ENCODE measurements around the gene HOXD4.

The HOXD4 gene

DNA sequence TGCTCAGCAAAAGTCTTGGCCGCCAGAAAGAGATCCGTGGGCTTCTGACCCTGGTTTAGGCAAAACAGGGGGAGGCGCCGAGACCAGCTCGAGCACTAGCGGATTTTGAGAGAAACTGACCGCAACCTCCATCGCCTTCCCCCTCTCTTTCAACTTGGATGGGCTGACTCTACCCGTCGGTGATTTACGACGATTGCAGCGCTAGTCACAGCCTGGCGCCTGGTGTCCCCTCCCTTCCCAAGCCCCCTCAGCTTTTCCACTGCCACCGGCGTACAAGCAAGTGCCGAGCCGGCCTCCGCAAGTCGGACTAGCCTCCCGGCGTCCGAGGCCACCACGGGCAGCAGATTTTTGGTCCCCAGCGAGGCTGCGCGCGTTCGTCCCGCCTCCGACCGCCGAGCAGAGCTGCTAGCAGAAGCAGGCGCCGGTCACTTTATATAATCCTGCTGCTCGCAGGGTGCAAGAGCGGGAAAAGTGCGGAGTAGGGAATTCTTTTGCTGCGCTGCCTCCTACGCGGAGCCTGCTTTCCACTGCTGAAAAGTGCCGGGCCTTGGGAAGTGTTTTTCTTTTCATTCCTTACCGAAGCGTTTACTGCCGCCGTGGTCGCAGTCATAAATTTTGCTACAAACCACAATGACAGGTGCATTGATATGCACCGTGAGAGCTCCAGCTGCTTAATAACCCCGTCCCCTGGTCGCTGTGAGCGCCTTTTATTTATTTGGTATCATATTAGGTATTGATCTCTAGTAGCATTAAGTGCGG lies 13.4 kb downstream of the HOXD4 start:
- in situ Hi-C loops (cut with MboI; ENCODE audit: low sequenced_read_pairs) = no loop called here

DNA sequence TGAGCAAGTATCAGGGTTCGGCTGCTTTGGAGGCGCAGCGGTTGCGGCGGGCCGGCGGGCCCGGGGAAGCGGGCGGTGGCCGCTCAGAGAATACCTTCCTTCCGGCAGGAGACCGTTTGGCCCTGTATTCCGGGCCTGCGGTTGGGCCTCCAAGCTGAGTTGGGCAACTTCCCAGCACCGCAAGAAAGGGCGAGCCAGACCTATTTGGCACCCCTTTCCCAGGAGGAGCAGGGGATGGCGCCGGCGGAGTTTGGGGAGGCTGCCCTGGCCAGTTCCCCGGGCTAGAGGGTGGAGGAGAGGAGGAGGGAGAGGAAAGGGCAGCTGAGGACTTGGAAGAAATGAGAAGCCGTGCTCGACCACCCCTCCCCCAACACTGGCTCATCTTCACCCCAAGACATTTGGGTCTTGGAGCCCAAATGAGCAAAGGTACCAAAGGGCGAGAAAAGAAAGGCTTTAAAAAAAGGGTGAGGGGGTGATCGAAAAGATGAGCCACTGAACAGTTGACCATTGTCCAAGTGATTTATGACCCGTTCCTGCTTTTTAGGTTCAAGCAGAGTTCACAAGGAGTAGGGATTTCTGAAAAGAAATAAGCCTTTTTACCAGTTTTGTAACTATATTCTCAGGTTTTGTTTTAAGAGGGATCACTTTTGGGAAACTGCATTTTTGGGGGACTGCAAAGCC lies 14.2 kb downstream of the HOXD4 start:
- in situ Hi-C loops (cut with MboI; ENCODE audit: low sequenced_read_pairs) = no loop called here

DNA sequence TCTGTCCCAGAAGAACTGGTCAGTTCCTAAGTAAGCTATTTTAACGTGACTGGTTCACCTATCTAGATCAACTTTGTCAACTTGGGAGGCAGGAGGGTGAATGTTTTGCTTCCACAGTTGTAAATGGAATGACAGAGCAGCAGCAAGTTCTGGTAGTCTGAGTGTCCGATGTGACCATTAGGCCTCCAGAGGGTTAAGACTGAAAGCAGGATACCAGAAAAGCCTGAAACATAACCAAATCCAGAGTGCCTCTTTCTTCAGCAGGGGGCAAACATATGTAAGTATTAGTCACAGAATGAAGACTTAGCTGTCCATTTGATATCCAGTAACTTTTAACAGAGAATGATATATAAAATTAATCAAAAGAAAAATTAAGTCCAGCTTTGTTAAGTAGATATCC lies 14.9 kb downstream of the HOXD4 start:
- in situ Hi-C loops (cut with MboI; ENCODE audit: low sequenced_read_pairs) = no loop called here

DNA sequence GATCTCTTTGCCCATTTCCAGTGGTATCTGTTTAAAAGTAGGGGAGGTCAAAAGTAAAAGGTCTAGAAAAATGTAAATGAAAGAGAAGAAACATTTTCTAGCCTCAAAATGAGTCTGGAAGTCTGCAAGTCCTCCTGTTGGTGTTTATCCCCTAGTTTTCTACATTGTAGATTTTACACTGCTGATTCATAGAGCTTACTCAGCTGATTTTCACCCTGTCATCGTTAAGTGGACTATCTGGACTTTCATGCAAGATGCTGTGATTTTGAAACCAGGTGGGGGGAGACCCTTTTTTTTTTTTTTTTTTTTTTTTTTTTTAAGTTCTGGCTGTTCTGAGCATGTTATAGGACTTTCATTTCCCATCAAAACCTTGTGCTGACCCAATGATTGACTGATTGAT lies 16.0 kb downstream of the HOXD4 start:
- in situ Hi-C loops (cut with MboI; ENCODE audit: low sequenced_read_pairs) = no loop called here

DNA sequence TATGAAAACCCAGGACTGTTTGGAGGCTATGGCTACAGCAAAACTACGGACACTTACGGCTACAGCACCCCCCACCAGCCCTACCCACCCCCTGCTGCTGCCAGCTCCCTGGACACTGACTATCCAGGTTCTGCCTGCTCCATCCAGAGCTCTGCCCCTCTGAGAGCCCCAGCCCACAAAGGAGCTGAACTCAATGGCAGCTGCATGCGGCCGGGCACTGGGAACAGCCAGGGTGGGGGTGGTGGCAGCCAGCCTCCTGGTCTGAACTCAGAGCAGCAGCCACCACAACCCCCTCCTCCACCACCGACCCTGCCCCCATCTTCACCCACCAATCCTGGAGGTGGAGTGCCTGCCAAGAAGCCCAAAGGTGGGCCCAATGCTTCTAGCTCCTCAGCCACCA lies 17.8 kb downstream of the HOXD4 start:
- in situ Hi-C loops (cut with MboI; ENCODE audit: low sequenced_read_pairs) = no loop called here

DNA sequence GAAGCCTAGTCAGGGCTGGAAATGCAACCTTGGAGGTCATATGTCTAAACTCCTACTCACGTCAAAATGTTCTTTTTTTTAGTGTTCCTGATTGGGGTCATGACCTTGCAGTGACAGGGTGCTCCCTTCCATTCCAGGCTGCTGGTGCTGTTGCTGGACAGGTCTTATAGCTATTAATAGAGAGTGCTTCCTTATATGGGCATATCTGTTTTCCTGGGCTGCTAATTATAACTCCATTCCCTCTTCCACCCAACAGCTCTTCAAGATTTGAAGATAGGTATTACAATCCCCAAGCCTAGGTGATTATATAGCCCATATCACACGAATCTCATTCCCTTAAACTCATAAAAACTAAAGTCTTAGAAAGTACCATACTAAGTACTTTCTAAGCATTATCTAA lies 18.4 kb downstream of the HOXD4 start:
- in situ Hi-C loops (cut with MboI; ENCODE audit: low sequenced_read_pairs) = no loop called here

DNA sequence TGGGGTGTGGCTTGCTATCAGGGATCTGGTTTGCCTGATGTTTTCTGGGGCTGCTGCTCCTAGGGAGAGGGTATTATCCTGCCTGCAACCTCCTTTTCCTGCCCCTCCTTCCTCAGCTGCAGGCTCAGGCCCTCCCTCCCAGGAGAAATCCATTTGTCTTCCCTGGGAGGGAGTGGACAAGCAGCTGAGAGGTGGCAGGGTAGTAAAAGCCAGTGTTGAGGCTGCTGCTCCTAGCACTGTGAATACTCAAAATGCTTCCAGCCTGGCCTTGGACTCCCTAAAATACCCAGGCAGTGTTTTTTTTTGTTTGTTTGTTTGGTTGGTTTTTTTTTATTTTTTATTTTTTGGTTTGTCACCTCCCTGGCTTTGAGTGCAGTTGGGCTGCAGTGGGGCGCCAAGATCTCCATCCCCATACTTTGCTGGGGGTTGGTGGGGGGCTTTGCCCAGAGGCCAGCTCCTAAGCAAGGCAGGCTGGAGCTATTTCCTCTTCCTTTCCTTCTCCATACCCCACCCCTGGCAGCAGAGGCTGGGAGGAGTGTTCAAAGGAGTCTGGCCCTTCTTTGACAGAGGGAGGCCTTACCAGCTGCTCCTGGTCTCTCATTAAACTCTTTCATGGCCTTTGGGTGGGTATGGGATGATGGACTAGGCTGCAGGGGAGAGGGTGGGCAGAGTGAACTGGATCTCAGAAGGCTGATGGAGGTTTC lies 19.4 kb downstream of the HOXD4 start:
- in situ Hi-C loops (cut with MboI; ENCODE audit: low sequenced_read_pairs) = no loop called here

DNA sequence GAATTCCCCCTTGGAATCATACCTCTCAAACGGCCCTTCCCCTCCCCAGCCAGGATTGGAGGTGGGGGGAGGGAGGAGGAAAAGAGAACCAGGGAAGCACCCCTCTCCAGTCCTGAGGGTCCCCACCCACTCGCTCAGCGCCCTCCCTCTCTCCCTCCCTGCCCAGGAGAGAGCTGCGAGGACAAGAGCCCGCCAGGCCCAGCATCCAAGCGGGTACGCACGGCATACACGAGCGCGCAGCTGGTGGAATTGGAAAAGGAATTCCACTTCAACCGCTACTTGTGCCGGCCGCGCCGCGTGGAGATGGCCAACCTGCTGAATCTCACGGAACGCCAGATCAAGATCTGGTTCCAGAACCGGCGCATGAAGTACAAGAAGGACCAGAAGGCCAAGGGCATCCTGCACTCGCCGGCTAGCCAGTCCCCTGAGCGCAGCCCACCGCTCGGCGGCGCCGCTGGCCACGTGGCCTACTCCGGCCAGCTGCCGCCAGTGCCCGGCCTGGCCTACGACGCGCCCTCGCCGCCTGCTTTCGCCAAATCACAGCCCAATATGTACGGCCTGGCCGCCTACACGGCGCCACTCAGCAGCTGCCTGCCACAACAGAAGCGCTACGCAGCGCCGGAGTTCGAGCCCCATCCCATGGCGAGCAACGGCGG lies 20.1 kb downstream of the HOXD4 start:
- in situ Hi-C loops (cut with MboI; ENCODE audit: low sequenced_read_pairs) = no loop called here

DNA sequence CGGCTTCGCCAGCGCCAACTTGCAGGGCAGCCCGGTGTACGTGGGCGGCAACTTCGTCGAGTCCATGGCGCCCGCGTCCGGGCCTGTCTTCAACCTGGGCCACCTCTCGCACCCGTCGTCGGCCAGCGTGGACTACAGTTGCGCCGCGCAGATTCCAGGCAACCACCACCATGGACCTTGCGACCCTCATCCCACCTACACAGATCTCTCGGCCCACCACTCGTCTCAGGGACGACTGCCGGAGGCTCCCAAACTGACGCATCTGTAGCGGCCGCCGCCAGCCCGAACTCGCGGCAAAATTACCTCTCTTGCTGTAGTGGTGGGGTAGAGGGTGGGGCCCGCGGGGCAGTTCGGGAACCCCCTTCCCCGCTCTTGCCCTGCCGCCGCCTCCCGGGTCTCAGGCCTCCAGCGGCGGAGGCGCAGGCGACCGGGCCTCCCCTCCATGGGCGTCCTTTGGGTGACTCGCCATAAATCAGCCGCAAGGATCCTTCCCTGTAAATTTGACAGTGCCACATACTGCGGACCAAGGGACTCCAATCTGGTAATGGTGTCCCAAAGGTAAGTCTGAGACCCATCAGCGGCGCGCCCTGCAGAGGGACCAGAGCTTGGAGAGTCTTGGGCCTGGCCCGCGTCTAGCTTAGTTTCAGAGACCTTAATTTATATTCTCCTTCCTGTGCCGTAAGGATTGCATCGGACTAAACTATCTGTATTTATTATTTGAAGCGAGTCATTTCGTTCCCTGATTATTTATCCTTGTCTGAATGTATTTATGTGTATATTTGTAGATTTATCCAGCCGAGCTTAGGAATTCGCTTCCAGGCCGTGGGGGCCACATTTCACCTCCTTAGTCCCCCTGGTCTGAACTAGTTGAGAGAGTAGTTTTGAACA lies 20.9 kb downstream of the HOXD4 start:
- in situ Hi-C loops (cut with MboI; ENCODE audit: low sequenced_read_pairs) = no loop called here

DNA sequence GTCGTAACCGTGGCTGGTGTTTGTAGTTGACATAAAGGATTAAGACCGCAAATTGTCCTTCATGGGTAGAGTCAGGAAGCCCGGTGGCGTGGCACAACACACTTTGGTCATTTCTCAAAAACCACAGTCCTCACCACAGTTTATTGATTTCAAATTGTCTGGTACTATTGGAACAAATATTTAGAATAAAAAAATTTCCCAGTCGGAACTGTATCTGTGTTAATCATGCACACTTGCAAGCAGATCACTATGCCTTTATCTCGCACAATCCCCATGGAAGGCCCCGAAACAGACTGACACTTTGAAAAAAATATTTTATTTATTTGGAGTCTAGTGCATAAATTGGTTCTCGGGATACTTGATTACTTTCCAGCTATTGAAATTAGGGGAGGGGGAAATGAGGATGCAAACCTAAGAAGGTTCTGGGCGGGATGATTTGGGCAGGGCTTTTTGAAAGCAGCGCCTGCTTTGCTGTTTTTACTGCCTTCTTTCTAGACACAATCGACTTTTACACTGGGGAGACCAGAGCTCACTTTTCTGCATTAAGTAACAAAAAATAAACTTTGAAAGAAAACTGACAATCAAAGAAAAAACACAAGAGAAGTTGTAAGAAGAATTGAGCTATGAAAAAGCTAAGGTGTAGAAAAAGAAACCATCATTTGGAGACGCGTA lies 21.7 kb downstream of the HOXD4 start:
- in situ Hi-C loops (cut with MboI; ENCODE audit: low sequenced_read_pairs) = no loop called here

DNA sequence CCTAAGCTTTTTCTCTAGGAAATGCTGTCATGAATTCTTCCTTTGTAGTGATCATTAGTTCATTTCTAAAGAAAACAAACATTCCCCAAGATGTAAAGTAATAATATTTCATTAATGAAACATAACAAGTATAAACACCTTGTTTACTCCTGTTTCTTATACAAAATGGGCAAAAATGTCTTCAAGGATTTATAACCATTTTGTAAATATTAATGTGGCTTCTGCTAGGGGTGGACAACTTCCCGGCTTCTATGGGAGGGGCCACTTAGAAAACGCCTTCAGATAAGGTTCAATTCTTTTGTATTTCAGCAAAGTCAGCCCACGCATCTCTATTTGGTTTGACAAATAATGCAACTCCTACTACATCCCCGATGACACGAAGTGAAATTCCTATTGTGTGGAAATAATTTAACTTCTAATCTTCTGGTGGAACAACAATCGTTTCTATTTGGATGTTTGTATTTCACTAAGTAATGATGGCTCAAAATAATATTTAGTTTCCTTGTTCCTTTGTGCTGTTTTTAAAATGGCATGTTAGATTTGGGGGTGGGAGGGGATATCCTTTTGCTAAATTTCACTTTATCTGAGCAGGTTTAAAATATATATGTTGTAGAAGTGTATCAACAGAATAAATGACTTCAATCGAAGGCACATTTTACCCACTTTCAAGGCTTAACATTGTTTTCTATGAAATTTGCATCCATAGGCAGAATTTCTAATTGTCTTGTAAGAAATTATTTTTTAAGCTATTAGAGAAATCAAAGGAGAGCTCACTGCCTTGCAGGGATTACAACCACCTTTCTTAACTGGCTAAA lies 22.4 kb downstream of the HOXD4 start:
- in situ Hi-C loops (cut with MboI; ENCODE audit: low sequenced_read_pairs) = no loop called here

DNA sequence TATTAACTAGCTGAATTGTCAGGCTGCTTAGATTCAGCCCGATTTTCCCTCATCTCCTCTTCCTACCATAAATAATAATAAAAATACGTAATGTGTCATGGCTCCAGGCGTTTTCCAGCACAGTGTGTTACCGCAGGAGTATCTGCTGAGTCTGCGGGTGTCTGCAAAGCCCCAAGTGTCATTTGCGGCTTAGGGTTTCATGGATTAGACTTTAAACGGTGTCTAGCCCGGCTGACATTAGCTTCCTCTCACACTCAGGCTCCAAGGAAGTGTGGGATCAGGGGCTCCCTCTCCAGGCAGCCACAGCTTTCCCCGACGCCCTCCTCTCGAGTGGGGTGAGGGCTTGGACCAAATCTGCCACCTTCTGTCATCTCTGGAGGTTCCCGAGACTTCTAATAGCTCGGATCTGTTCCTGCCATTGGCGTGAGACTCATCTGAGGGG lies 23.1 kb downstream of the HOXD4 start:
- in situ Hi-C loops (cut with MboI; ENCODE audit: low sequenced_read_pairs) = no loop called here

DNA sequence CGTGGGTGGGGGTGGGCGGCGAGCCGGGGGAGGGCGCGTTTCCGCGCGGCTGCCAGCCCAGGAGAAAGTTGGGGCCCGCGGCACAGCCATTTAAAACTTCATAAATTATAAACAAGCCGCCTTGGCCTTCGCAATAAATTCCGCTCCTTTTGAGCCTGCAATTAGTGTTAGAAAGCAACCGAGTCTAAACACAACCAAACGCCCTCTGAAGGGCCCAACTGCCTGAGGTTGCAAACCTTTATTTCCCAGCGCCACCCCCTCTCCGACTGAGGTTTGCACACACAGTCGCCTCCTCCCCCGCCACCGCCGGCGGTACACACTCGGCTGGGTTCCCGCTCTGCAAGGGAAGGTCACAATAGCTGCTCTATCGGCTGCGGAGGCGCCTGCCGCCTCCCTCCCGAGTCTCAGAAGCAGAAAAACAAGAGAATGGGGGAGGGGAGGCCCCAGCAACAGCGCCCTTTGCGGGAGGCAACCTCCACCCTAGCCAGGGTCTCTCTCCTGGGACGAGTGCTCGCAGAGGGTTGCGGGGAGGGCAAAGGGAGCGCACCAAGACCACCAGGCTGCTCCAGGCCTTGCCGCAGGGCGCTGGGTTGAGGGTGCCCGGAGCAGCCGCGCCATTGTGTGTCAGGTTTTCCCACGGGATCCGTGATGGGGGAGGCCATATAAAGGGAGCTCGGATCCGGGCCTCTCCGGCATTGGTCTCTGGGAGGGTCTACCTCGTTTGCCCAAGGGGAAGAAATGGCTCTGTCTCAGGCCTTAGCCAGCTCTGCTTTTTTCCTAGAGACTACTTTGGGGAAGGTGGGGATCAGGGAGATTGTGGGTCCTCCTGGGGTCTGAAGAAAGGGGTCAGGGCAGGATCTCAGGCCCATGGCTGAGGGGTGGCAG lies 23.7 kb downstream of the HOXD4 start:
- in situ Hi-C loops (cut with MboI; ENCODE audit: low sequenced_read_pairs) = no loop called here

DNA sequence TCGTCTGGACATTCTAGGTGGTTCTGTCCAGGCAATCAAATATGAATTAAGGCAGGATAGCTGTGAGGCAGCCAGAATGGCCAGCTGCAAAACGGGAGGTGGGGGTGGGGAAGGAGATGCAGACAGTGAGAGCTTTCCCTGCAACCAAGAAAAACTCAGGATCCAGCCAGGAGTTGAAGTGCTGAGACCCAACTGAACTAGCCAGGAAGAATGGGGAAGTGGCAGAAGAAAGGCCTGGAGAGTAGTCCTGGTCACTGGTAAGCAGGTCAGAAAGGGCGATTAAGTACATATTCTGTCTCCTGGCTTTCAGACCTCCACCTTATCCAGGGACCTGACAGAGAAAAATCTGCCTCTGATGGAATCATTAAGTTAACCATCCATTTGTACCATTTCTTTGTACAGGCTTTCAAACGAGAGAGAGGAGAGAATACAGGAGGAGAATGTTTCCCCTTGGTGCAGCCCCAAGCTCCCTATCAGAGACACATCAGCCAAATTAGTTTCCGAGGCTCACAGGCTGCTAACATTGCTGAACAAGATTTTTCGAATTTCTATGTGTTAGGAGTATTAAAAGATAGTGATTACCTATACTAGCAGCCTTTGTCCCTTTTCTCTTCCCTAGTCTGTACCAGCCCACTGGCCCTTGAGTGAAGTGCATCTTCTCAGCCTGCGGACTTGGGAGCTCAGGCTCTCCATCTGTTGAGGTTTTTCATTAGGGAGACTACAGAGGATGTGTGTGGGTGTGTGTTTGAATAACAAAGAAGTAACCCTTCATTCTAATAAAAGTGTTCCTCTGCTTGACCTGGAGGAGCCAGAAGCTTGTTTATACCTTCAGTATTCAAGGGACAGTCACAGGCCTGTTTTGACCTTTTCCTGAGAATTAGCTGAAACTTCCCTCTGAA lies 24.6 kb downstream of the HOXD4 start:
- in situ Hi-C loops (cut with MboI; ENCODE audit: low sequenced_read_pairs) = no loop called here

DNA sequence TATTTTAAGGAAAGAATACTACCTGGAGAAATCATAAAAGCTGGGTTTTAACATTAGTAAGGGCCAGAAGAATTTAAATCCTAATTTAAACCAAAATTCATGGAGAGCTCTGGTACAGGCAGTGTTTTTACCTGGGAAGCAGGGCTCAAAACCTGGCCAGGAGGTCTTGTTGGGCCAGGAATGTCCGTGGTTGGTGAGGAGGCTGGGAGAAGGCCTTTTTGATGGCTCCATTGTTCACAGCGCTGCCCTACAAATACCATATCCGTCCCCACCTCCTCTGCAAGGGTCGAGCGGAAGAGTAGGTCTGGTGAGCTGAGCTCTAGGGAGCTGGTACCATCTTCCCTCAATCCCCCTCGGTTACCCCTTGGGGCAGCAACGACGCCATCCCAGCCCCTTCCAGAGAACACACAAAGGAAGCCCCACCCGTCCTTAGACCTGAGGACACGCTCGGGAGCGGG lies 26.3 kb downstream of the HOXD4 start:
- in situ Hi-C loops (cut with MboI; ENCODE audit: low sequenced_read_pairs) = no loop called here

DNA sequence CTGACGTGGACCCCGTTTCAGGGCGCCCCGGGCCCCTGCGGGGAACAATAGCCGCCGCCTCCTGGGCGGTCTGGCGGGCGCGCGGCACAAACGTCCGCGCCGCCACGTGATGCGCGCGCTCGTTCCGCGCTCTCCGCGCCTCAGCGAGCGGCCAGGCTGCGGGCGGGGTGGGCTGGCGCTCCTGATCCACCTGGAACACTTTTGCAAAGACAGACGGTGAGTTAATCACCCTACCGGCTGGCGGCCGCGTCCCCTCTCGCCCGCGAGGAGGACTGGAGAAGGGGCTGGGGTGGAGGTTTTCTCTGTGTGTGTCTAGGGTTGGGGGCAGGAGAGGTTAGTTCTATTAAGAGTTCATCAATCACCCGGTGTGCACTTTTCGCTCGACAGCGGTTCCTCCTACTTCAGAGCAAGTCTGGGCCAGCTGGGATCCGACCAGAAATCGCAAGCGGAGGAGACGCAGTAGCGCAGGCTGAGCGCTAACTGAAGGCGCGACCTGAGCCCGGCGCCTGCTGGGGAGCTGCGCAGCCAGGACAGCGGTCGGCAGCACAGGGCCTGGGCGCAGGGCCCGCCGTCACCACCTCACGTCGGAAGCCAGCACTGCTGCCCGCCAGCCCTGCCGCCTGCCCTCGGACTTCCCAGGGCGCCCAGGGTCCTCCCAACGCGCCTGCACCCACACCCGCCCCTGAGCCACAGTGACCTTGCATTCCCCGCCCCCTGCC lies 26.8 kb downstream of the HOXD4 start:
- in situ Hi-C loops (cut with MboI; ENCODE audit: low sequenced_read_pairs) = no loop called here
